WTC11 (cell line): ENCODE measurements around the gene RNF182.

Experiments used
- TF ChIP-seq, protein P1 (sequence below): sonication (generic); formaldehyde crosslinking; IDR thresholded peaks from 2 replicates; pipeline ENCODE4 v1.8.1; 2023; ENCODE audit warnings: mild to moderate bottlenecking, missing genetic modification reagents, moderate library complexity
- TF ChIP-seq, protein P2 (sequence below): fragments of 200-600 bp; IDR thresholded peaks from 2 replicates; pipeline ENCODE4 v1.8.0; 2022; ENCODE audit warnings: antibody characterized with exemption
- TF ChIP-seq, protein P3 (sequence below): sonication (generic); formaldehyde crosslinking; IDR thresholded peaks from 2 replicates; pipeline ENCODE4 v1.8.1; 2022; ENCODE audit warnings: missing genetic modification reagents, borderline replicate concordance

DNA sequence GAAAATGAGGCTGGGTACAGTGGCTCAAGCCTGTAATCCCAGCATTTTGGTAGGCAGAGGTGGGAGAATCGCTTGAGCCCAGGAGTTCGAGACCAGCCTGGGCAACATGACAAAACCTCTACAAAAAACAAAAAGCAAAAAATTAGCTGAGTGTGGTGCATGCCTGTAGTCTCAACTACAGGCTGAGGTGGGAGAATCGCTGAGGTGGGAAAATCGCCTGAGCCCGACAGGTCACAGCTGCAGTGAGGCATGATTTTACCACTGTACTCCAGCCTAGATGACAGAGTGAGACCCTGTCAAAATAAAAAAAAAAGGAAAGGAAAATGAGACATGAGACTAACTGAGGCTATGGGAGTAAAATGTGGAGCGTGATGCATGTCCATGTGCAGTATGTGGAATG, 104.9 kb downstream of the RNF182 start:
- TF ChIP-seq, protein P1, sequence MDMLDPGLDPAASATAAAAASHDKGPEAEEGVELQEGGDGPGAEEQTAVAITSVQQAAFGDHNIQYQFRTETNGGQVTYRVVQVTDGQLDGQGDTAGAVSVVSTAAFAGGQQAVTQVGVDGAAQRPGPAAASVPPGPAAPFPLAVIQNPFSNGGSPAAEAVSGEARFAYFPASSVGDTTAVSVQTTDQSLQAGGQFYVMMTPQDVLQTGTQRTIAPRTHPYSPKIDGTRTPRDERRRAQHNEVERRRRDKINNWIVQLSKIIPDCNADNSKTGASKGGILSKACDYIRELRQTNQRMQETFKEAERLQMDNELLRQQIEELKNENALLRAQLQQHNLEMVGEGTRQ: no peak
- TF ChIP-seq, protein P2, sequence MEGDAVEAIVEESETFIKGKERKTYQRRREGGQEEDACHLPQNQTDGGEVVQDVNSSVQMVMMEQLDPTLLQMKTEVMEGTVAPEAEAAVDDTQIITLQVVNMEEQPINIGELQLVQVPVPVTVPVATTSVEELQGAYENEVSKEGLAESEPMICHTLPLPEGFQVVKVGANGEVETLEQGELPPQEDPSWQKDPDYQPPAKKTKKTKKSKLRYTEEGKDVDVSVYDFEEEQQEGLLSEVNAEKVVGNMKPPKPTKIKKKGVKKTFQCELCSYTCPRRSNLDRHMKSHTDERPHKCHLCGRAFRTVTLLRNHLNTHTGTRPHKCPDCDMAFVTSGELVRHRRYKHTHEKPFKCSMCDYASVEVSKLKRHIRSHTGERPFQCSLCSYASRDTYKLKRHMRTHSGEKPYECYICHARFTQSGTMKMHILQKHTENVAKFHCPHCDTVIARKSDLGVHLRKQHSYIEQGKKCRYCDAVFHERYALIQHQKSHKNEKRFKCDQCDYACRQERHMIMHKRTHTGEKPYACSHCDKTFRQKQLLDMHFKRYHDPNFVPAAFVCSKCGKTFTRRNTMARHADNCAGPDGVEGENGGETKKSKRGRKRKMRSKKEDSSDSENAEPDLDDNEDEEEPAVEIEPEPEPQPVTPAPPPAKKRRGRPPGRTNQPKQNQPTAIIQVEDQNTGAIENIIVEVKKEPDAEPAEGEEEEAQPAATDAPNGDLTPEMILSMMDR: no peak
- TF ChIP-seq, protein P3, sequence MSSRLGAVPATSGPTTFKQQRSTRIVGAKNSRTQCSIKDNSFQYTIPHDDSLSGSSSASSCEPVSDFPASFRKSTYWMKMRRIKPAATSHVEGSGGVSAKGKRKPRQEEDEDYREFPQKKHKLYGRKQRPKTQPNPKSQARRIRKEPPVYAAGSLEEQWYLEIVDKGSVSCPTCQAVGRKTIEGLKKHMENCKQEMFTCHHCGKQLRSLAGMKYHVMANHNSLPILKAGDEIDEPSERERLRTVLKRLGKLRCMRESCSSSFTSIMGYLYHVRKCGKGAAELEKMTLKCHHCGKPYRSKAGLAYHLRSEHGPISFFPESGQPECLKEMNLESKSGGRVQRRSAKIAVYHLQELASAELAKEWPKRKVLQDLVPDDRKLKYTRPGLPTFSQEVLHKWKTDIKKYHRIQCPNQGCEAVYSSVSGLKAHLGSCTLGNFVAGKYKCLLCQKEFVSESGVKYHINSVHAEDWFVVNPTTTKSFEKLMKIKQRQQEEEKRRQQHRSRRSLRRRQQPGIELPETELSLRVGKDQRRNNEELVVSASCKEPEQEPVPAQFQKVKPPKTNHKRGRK (CRISPR knock-in tag): no peak
